OCI-LY7 (cell line): ENCODE measurements around the gene GNB1L. TPM values are rescaled to one million over a fixed set of nuclear protein-coding genes. Genes with fewer than 3 reads are reported as not detected.

ENCODE experiments used
- BruUV-seq: library from RNA; stranded (reverse); fragments of 400-500 nt; replicated peaks from 2 replicates; lab custom pipeline; 2021; lab: Mats Ljungman, UMichigan
- CTCF ChIA-PET: fragments of 300-600 bp; sonication (Branson Sonifier 250); formaldehyde crosslinking; loops from one replicate; lab custom pipeline; 2022; ENCODE audit warnings: antibody characterized with exemption; ENCODE audit not compliant: unreplicated experiment; lab: Charles Lee
- POLR2A ChIA-PET: fragments of 300-600 bp; sonication (Branson Sonifier 250); formaldehyde crosslinking; loops from one replicate; lab custom pipeline; 2022; ENCODE audit warnings: antibody characterized with exemption; lab: Charles Lee
- DNase-seq: peaks from one replicate; pipeline ENCODE4 v3.0.0-alpha.2; 2015; ENCODE audit warnings: low spot score
- H2AFZ ChIP-seq: fragments of 200-600 bp; sonication (generic), shearing (Covaris generic); 2 replicates; pipeline ENCODE4 v1.6.1; 2014; ENCODE audit warnings: mild to moderate bottlenecking, antibody characterized with exemption, low read length, moderate library complexity
- H3K27ac ChIP-seq: fragments of 200-600 bp; sonication (generic); 2 replicates; pipeline ENCODE4 v1.5.1; 2014; ENCODE audit warnings: mixed run types, low read depth, mild to moderate bottlenecking, moderate library complexity, low read length, inconsistent platforms; ENCODE audit not compliant: poor library complexity, severe bottlenecking
- H3K36me3 ChIP-seq: fragments of 200-600 bp; sonication (generic); 2 replicates; pipeline ENCODE4 v1.6.1; 2014; ENCODE audit warnings: mild to moderate bottlenecking, antibody characterized with exemption, low read length, moderate library complexity, mixed read lengths; ENCODE audit not compliant: insufficient read depth
- H3K4me1 ChIP-seq: fragments of 200-600 bp; sonication (generic); 2 replicates; pipeline ENCODE4 v1.5.1; 2014; ENCODE audit warnings: mild to moderate bottlenecking, low read length; ENCODE audit not compliant: insufficient read depth, poor library complexity, severe bottlenecking
- H3K4me2 ChIP-seq: fragments of 200-600 bp; sonication (generic); 2 replicates; pipeline ENCODE4 v1.6.1; 2014; ENCODE audit warnings: mild to moderate bottlenecking, low read length
- H3K4me3 ChIP-seq: fragments of 200-600 bp; sonication (generic); 2 replicates; pipeline ENCODE4 v1.5.1; 2014; ENCODE audit warnings: mild to moderate bottlenecking, low read depth, low read length; ENCODE audit not compliant: poor library complexity, severe bottlenecking
- H3K79me2 ChIP-seq: fragments of 200-600 bp; sonication (generic); 2 replicates; pipeline ENCODE4 v1.6.1; 2016; ENCODE audit warnings: low read depth, mild to moderate bottlenecking, low read length, moderate library complexity, mixed read lengths; ENCODE audit not compliant: insufficient read depth
- H3K9me2 ChIP-seq: fragments of 200-600 bp; sonication (generic); 2 replicates; pipeline ENCODE4 v1.6.1; 2016; ENCODE audit warnings: mild to moderate bottlenecking, low read length, mixed read lengths; ENCODE audit not compliant: insufficient read depth
- H3K9me3 ChIP-seq: fragments of 200-600 bp; sonication (generic); 2 replicates; pipeline ENCODE4 v1.6.1; 2014; ENCODE audit warnings: mild to moderate bottlenecking, mixed run types, low read length, mixed read lengths
- H4K20me1 ChIP-seq: fragments of 200-600 bp; sonication (generic); 2 replicates; pipeline ENCODE4 v1.6.1; 2014; ENCODE audit warnings: mild to moderate bottlenecking, antibody characterized with exemption, low read length, moderate library complexity, mixed read lengths; ENCODE audit not compliant: insufficient read depth
- CTCF ChIP-seq: fragments of 200-600 bp; sonication (generic); conservative IDR thresholded peaks from 2 replicates; pipeline ENCODE4 v1.5.1; 2014; ENCODE audit warnings: mild to moderate bottlenecking, antibody characterized with exemption, low read length, moderate library complexity, mixed read lengths
- EZH2phosphoT487 ChIP-seq: fragments of 200-600 bp; sonication (generic); IDR thresholded peaks from 2 replicates; pipeline ENCODE4 v1.6.1; 2018; ENCODE audit warnings: low read depth, borderline replicate concordance, mild to moderate bottlenecking, mixed run types, antibody characterized with exemption, low read length, moderate library complexity, mixed read lengths
- intact Hi-C: fragments of 100-400 bp; cut with micrococcal nuclease; formaldehyde crosslinking; loops from one replicate; pipeline ENCODE4 v1.10.0; 2022; ENCODE audit not compliant: unreplicated experiment
- total RNA-seq, 2 experiments: library from RNA; depleted of rRNA in 1 of 2; stranded (reverse); fragments of >200 nt in 1 of 2; shearing (Covaris generic) in 1 of 2; gene quantifications; 2 replicates each; pipeline ENCODE4 v1.2.3, GENCODE V29; 2014 to 2022

GNB1L gene
- total RNA-seq, 2 experiments from 2014 or later = 13.1 to 26.7 TPM

GRCh38 chr22:19763458-19764298, 91.0 kb downstream of the GNB1L start:
- Histone ChIP-seq H4K20me1 (no peaks in the 10 kb centered on the region), H2AFZ (no peak overlapping the region), H3K36me3 (no peaks in the 10 kb centered on the region), H3K4me2 (no peak overlapping the region), H3K4me3 (no peak overlapping the region), H3K27ac (no peak overlapping the region), H3K9me2 (no peaks in the 10 kb centered on the region), H3K4me1 (peaks cover 4% of the 10 kb centered on the region), H3K9me3 (no peaks in the 10 kb centered on the region), H3K79me2 (no peaks in the 10 kb centered on the region)
- DNase-seq = no peak
- CTCF ChIA-PET = no interaction called here
- BruUV-seq = no TSS peak
- intact Hi-C loops = no loop called here
- POLR2A ChIA-PET = no interaction called here
- no peak for TF ChIP-seq CTCF
- TF ChIP-seq EZH2phosphoT487 = no peak

DNA sequence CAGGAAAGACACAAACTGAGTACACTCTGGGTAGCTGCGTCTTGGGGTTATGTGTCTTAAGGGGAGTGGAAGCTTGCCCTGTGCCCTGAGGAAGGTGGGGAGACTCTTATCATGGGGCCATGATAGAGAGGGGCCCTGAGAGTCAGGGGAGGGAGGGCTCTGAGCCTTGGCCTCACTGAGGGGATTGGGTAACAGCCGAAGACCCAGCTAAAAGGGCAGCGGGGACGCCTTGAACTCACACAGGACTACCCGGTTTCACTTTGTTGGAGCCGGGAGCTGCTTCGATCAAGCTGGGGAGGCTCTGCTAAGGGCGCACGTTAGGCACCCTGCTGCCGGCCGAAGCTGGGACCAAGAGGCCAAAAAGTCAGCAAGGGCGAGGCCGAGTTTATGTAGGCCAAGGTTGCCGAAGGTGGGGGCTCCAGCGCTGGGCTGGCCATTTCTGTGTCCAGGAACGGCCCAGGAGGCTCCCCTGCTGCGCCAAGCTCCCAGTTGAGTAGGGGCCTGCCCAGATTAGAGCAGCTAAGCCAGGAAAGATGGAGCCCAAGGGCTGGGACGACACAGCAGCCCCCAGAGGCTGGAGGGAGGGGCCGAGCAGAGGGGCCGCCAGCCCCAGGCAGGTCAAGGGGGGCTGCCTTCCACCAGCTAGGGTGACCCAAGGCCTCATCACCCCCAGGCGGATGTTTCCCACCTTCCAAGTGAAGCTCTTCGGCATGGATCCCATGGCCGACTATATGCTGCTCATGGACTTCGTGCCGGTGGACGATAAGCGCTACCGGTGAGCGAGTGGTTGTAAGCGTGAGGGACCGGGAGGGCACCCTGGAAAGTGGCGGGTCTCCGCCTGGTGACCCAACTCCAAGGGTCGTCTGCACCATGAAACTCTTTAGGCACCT, 91.9 kb downstream of the GNB1L start:
- CTCF ChIA-PET = no interaction called here
- no peak for TF ChIP-seq CTCF
- TF ChIP-seq EZH2phosphoT487 = no peak
- Histone ChIP-seq H3K9me3 (no peaks in the 10 kb centered on the region), H3K36me3 (no peaks in the 10 kb centered on the region), H3K79me2 (no peaks in the 10 kb centered on the region), H3K4me2 (no peak overlapping the region), H2AFZ (no peak overlapping the region), H3K27ac (no peak overlapping the region), H3K4me3 (no peak overlapping the region), H3K4me1 (peaks cover 7% of the 10 kb centered on the region), H4K20me1 (no peaks in the 10 kb centered on the region), H3K9me2 (no peaks in the 10 kb centered on the region)
- no peak for DNase-seq
- POLR2A ChIA-PET = interaction anchor here (0.6 kb wide), 1 partner anchor 148 kb away, joined by 3 read pairs; no protein-coding TSS in a partner anchor
- BruUV-seq = no TSS peak
- intact Hi-C loops = no loop called here
